CD14-positive monocyte (primary cell): ENCODE data around the gene ST3GAL4. TPM values are rescaled to one million over a fixed set of nuclear protein-coding genes. Genes with fewer than 3 reads are reported as not detected.
A peak's percentile ranks its signal among the peaks of the same experiment; 100 is the strongest.

ENCODE experiments used
- DNase-seq, 3 donors: peaks; one replicate each; pipeline ENCODE4 v3.0.0-alpha.2; 2011 to 2022
- H2AFZ ChIP-seq: 2 replicates; pipeline ENCODE4 v1.6.0; 2012; ENCODE audit warnings: mild to moderate bottlenecking, low read depth, low read length, inconsistent platforms; ENCODE audit not compliant: insufficient read depth, poor library complexity, severe bottlenecking
- H3K27ac ChIP-seq, 2 donors: 1 replicate in 1 of 2; 2 replicates in 1 of 2; pipeline ENCODE4 v1.5.1; 2012 to 2013; ENCODE audit warnings: low read length in 2 of 2, control low read depth in 1 of 2, inconsistent platforms in 1 of 2, low read depth in 1 of 2, mild to moderate bottlenecking in 1 of 2
- H3K27me3 ChIP-seq, 2 donors: one replicate each; pipeline versions ENCODE4 v1.6.0 to v1.6.1; 2011 to 2013; ENCODE audit warnings: low read length in 2 of 2; ENCODE audit not compliant: control insufficient read depth in 2 of 2, insufficient read depth in 2 of 2
- H3K36me3 ChIP-seq, 2 donors: replicated peaks in 1 of 2; 1 replicate in 1 of 2; 2 replicates in 1 of 2; pipeline versions ENCODE4 v1.5.1 to v1.6.1; 2012 to 2013; ENCODE audit warnings: low read length in 2 of 2, control low read depth in 1 of 2, inconsistent platforms in 1 of 2, mild to moderate bottlenecking in 1 of 2; ENCODE audit not compliant: insufficient read depth in 2 of 2, control insufficient read depth in 1 of 2
- H3K4me1 ChIP-seq, 2 donors: 1 replicate in 1 of 2; 2 replicates in 1 of 2; pipeline versions ENCODE4 v1.5.1 to v1.6.1; 2012 to 2013; ENCODE audit warnings: low read length in 2 of 2, control low read depth in 1 of 2, inconsistent platforms in 1 of 2, mild to moderate bottlenecking in 1 of 2, moderate library complexity in 1 of 2; ENCODE audit not compliant: insufficient read depth in 2 of 2, control insufficient read depth in 1 of 2
- H3K4me2 ChIP-seq: replicated peaks from 2 replicates; pipeline ENCODE3; 2012; ENCODE audit warnings: low read length, moderate library complexity, mild to moderate bottlenecking; ENCODE audit not compliant: poor library complexity, severe bottlenecking; ENCODE audit errors: extremely low read depth
- H3K4me3 ChIP-seq, 3 experiments: fragments of 200-600 bp in 1 of 3; sonication (generic) in 1 of 3; replicated peaks in 1 of 3; 1 replicate in 2 of 3; 2 replicates in 1 of 3; pipeline ENCODE4 v1.5.1; 2011 to 2013; ENCODE audit warnings: low read length in 3 of 3, mild to moderate bottlenecking in 3 of 3, control low read depth in 2 of 3, low read depth in 2 of 3, inconsistent platforms in 1 of 3, moderate library complexity in 1 of 3
- H3K79me2 ChIP-seq: 2 replicates; pipeline ENCODE4 v1.6.0; 2012; ENCODE audit warnings: mild to moderate bottlenecking, control low read depth, inconsistent platforms, low read length, moderate library complexity; ENCODE audit not compliant: insufficient read depth
- H3K9ac ChIP-seq: 2 replicates; pipeline ENCODE4 v1.6.0; 2017; ENCODE audit warnings: low read length, mild to moderate bottlenecking; ENCODE audit not compliant: insufficient read depth, poor library complexity, severe bottlenecking
- H3K9me3 ChIP-seq, 2 donors: replicated peaks in 1 of 2; 1 replicate in 1 of 2; 2 replicates in 1 of 2; pipeline versions ENCODE4 v1.5.1 to v1.6.1; 2012 to 2013; ENCODE audit warnings: low read length in 2 of 2, control low read depth in 1 of 2; ENCODE audit not compliant: control insufficient read depth in 1 of 2, insufficient read depth in 1 of 2
- H4K20me1 ChIP-seq: 2 replicates; pipeline ENCODE4 v1.6.0; 2012; ENCODE audit warnings: mild to moderate bottlenecking, low read length, control low read depth, moderate library complexity; ENCODE audit not compliant: insufficient read depth
- H3K27ac Mint-ChIP-seq, 7 donors: one replicate each; pipeline ENCODE4 v1.8.0; 2020; ENCODE audit warnings: mild to moderate bottlenecking in 7 of 7, mixed read lengths in 7 of 7, moderate library complexity in 6 of 7, inconsistent platforms in 2 of 7
- H3K27me3 Mint-ChIP-seq, 3 donors: one replicate each; pipeline ENCODE4 v1.8.0; 2021 to 2022; ENCODE audit warnings: low read depth in 3 of 3, mild to moderate bottlenecking in 3 of 3, mixed read lengths in 3 of 3, moderate library complexity in 3 of 3, inconsistent platforms in 1 of 3
- H3K36me3 Mint-ChIP-seq, 2 donors: one replicate each; pipeline ENCODE4 v1.8.0; 2020; ENCODE audit warnings: mixed read lengths in 2 of 2, inconsistent platforms in 1 of 2, mild to moderate bottlenecking in 1 of 2
- H3K4me1 Mint-ChIP-seq: one replicate; pipeline ENCODE4 v1.8.0; 2020; ENCODE audit warnings: mild to moderate bottlenecking, mixed read lengths
- H3K4me3 Mint-ChIP-seq, 2 donors: one replicate each; pipeline ENCODE4 v1.8.0; 2020; ENCODE audit warnings: mild to moderate bottlenecking in 2 of 2, mixed read lengths in 2 of 2, moderate library complexity in 1 of 2
- H3K9me3 Mint-ChIP-seq, 7 donors: one replicate each; pipeline ENCODE4 v1.8.0; 2020 to 2022; ENCODE audit warnings: mixed read lengths in 7 of 7, mild to moderate bottlenecking in 6 of 7, moderate library complexity in 6 of 7, inconsistent platforms in 2 of 7
- CTCF ChIP-seq: fragments of 200-600 bp; IDR thresholded peaks from one replicate; pipeline ENCODE4 v1.8.0; 2022; ENCODE audit warnings: antibody characterized with exemption, mild to moderate bottlenecking
- WGBS: methylation state at CpG from one replicate; pipeline ENCODE4 v1.1.5; 2013; ENCODE audit warnings: missing lambda C conversion rate; ENCODE audit not compliant: insufficient coverage; 5-methylcytosine and 5-hydroxymethylcytosine counted together
- intact Hi-C, 2 donors: fragments of 100-400 bp; cut with micrococcal nuclease; formaldehyde crosslinking; loops; one replicate each; pipeline versions ENCODE4 v1.15.0 to v1.15.1; 2023
- polyA plus RNA-seq, 3 donors: library from polyadenylated mRNA; depleted of rRNA in 1 of 3; unstranded in 2 of 3; stranded (reverse) in 1 of 3; fragments of 300-500 nt in 2 of 3; fragments of >200 nt in 1 of 3; fragmentation: Illumina TruSeq in 2 of 3; gene quantifications; 1 replicate in 2 of 3; 2 replicates in 1 of 3; pipeline ENCODE4 v1.2.3, GENCODE V29; 2012 to 2021

Gene ST3GAL4
- polyA plus RNA-seq, 3 donors = 7.8 to 14.3 (median 10.1) TPM

GRCh38 chr11:126421271-126421671, 65.8 kb downstream of the ST3GAL4 start:
- Histone ChIP-seq H3K9me3 (no peaks in the 10 kb centered on the region), H3K4me3 (no peak overlapping the region), H4K20me1 (no peaks in the 10 kb centered on the region), H3K27ac (no peak overlapping the region), H3K36me3 (no peaks in the 10 kb centered on the region), H2AFZ (no peak overlapping the region), H3K27me3 (no peaks in the 10 kb centered on the region), H3K9ac (no peak overlapping the region), H3K4me1 (peaks cover 18 to 28% of the 10 kb centered on the region in 2 donors), H3K4me2 (no peak overlapping the region), H3K79me2 (no peaks in the 10 kb centered on the region)
- DNase-seq = no peak
- no peak for TF ChIP-seq CTCF
- H3K9me3 Mint-ChIP-seq = no peaks in the 10 kb centered on the region
- peaks cover 24% of the 10 kb centered on the region for H3K4me1 Mint-ChIP-seq
- peaks cover 0 to 3% (median 0%) of the 10 kb centered on the region in 3 donors for H3K27me3 Mint-ChIP-seq
- H3K36me3 Mint-ChIP-seq = no peaks in the 10 kb centered on the region
- intact Hi-C loops = no loop called here
- peak overlapping the region in 2 of 7 donors; percentile 36 to 50 for H3K27ac Mint-ChIP-seq
- WGBS = 93% methylated on average over 11 of the region's 13 CpGs
- no peak overlapping the region for H3K4me3 Mint-ChIP-seq

GRCh38 chr11:126422446-126422845, 67.0 kb downstream of the ST3GAL4 start:
- no peak overlapping the region for H3K4me3 ChIP-seq
- Mint-ChIP-seq H3K4me1 (peaks cover 18% of the 10 kb centered on the region), H3K36me3 (no peaks in the 10 kb centered on the region), H3K27ac (no peak overlapping the region), H3K9me3 (no peaks in the 10 kb centered on the region), H3K27me3 (peaks cover 0 to 3% (median 0%) of the 10 kb centered on the region in 3 donors), H3K4me3 (no peak overlapping the region)
- H3K9me3 ChIP-seq = no peaks in the 10 kb centered on the region
- no peaks in the 10 kb centered on the region for H3K36me3 ChIP-seq
- WGBS = 92% methylated on average over 2 of the region's 2 CpGs
- peaks cover 12 to 19% of the 10 kb centered on the region in 2 donors for H3K4me1 ChIP-seq
- no peaks in the 10 kb centered on the region for H3K27me3 ChIP-seq
- no peak overlapping the region for H3K9ac ChIP-seq
- H2AFZ ChIP-seq = no peak overlapping the region
- intact Hi-C loops = no loop called here
- no peaks in the 10 kb centered on the region for H3K79me2 ChIP-seq
- no peaks in the 10 kb centered on the region for H4K20me1 ChIP-seq
- no peak for DNase-seq
- H3K4me2 ChIP-seq = no peak overlapping the region
- no peak for TF ChIP-seq CTCF
- no peak overlapping the region for H3K27ac ChIP-seq
